Adrenal gland (tissue), 5 donors: ENCODE measurements around the gene RBM22.

Source experiments
- POLR2A ChIP-seq, 2 donors: fragments of 450-650 bp; IDR thresholded peaks; one replicate each; pipeline ENCODE4 v1.6.1; 2017; ENCODE audit warnings: antibody characterized with exemption in 2 of 2, mild to moderate bottlenecking in 2 of 2, moderate library complexity in 1 of 2
- TF ChIP-seq, protein P1 (sequence below), 6 experiments: fragments of 450-650 bp in 4 of 6; fragments of 200-600 bp in 2 of 6; sonication (generic) in 1 of 6; IDR thresholded peaks; 1 replicate in 5 of 6; 2 replicates in 1 of 6; pipeline versions ENCODE4 v1.5.1 to v1.8.0; 2016 to 2021; ENCODE audit warnings: antibody characterized with exemption in 6 of 6, mild to moderate bottlenecking in 2 of 6, moderate library complexity in 1 of 6
- donor health status: DM: no; HTN: no; CAD: no.

DNA sequence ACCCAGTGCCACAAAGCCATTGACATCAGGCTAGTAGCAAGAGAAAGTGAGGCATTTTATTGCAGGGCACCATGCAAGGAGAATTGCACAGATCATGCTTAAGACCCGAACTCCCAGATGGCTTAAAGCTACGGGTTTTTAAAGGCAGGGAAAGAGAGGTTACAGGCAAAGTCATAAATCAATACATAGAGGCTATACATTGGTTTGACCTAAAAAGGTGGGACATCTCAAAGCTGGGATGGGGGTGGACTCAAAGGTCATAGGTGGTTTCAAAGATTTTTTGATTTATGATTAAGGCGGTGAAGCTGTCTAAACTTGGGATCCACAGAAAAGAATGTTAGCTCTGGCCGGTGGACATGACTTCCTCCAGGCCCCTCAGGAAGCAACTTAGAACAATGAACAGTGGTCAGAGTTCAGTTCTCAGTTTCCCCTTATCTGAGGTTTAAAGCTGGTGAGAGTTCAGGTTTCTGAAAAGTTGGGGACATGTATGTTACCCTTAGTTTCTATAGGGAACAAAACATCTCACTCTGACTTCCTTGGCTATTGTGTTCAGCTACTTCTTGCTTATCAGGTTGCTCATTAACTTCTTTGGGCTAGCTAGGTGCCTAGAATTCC, 6.0 kb upstream of the RBM22 start:
- TF ChIP-seq, protein P1, sequence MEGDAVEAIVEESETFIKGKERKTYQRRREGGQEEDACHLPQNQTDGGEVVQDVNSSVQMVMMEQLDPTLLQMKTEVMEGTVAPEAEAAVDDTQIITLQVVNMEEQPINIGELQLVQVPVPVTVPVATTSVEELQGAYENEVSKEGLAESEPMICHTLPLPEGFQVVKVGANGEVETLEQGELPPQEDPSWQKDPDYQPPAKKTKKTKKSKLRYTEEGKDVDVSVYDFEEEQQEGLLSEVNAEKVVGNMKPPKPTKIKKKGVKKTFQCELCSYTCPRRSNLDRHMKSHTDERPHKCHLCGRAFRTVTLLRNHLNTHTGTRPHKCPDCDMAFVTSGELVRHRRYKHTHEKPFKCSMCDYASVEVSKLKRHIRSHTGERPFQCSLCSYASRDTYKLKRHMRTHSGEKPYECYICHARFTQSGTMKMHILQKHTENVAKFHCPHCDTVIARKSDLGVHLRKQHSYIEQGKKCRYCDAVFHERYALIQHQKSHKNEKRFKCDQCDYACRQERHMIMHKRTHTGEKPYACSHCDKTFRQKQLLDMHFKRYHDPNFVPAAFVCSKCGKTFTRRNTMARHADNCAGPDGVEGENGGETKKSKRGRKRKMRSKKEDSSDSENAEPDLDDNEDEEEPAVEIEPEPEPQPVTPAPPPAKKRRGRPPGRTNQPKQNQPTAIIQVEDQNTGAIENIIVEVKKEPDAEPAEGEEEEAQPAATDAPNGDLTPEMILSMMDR (IDR thresholded peaks at IDR 0.05), result no peak
- TF ChIP-seq POLR2A (IDR thresholded peaks at IDR 0.05), result no peak
